ENCODE measurements around the gene LHFPL3.

Gene LHFPL3

DNA sequence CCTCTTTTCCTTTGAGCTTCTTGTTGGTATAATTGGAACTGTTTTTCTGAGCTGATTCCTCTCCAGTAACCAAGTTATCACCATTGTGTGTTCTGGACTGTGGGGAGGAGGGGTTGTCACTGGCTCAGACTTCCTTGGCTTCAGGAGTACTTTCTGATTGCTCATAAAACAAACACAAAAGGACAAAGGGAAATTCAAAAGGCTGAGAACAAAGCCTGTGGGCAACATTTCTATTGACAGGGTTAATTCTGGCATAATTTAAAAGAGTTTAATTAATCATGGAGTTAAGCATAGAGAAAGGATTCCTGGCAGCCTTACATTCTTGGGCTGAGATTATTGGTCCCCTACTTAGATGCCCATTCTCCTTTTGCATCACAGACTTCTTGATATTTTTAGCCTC is 462.7 kb downstream of the LHFPL3 start:
- in situ Hi-C loops (cut with HindIII; ENCODE audit: low pct_unique_long_range_greater_than_20kb, low sequenced_read_pairs) = no loop called here
- DNase-seq (ENCODE audit: low read depth in 1 of 2, low spot score in 1 of 2) = no peak
- no peak for TF ChIP-seq JUND (IDR thresholded peaks at IDR 0.05; ENCODE audit: low read depth)

DNA sequence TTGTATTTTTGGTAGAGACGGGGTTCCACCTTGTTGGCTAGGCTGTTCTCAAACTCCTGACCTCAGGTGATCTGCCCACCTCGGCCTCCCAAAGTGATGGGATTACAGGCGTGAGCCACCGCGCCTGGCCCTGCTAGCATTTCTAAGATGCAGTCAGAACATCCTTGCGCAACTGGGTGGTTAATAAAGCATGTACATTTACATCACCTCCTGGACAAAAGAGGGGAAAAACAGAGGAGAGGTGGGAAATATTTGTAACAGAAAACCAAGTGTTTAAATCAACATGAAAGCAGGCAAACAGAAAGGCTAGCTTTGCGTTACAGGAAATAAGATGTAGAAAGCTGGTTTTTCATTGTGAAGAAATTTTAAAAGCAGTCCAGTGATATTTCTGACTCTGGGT is 464.7 kb downstream of the LHFPL3 start:
- no peak for TF ChIP-seq JUND (IDR thresholded peaks at IDR 0.05; ENCODE audit: low read depth)
- in situ Hi-C loops (cut with HindIII; ENCODE audit: low pct_unique_long_range_greater_than_20kb, low sequenced_read_pairs) = no loop called here
- no peak for DNase-seq (ENCODE audit: low read depth in 1 of 2, low spot score in 1 of 2)

DNA sequence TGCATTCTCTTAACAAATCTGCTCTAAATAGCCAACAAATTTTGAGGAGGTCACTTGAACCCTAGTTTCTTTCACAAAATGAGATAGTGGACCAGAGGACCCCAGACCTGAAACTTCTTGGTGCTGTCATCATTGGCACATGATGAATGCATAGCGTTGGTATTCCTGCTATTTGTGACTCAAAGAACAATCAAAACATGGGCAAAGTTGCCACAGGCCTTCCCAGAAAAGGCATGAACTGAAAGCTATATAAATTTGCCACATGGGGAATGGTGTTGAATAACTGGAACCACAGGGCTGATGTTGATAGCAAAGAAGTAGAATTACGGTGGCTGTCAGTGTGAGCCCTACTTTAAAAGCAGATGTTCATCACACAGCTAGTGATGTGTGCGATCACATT is 465.8 kb downstream of the LHFPL3 start:
- in situ Hi-C loops (cut with HindIII; ENCODE audit: low pct_unique_long_range_greater_than_20kb, low sequenced_read_pairs) = no loop called here

DNA sequence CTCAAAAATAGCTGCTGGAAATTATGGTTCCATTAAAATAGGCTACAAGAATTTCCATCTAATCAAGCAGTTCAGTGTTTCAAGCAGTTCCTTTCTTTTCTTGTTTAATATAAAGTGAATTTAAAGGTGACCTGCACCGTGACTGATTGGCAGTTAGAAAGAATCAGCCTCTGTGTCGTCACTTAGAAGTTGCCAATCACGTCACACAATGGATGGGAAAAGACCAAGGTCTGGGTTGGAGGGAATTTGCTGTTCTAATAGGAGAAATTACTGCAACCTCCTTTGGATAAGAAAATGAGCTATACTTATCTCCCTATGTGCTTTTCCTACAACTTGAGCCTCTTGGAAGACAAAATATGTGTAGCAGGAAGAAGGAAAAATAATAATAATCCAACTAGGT is 466.2 kb downstream of the LHFPL3 start:
- in situ Hi-C loops (cut with HindIII; ENCODE audit: low pct_unique_long_range_greater_than_20kb, low sequenced_read_pairs) = no loop called here
- no peak for TF ChIP-seq JUND (IDR thresholded peaks at IDR 0.05; ENCODE audit: low read depth)
- no peak for DNase-seq (ENCODE audit: low read depth in 1 of 2, low spot score in 1 of 2)

More for the DNA sequence above, 465.8 kb downstream of the LHFPL3 start:
- TF ChIP-seq JUND (IDR thresholded peaks at IDR 0.05; ENCODE audit: low read depth) = no peak
- no peak for DNase-seq (ENCODE audit: low read depth in 1 of 2, low spot score in 1 of 2)

GRCh38 chr7:104795086-104795485 is 466.7 kb downstream of the LHFPL3 start:
- DNase-seq (ENCODE audit: low read depth in 1 of 2, low spot score in 1 of 2) = no peak
- in situ Hi-C loops (cut with HindIII; ENCODE audit: low pct_unique_long_range_greater_than_20kb, low sequenced_read_pairs) = no loop called here
- no peak for TF ChIP-seq JUND (IDR thresholded peaks at IDR 0.05; ENCODE audit: low read depth)

GRCh38 chr7:104795616-104796398 is 467.4 kb downstream of the LHFPL3 start:
- DNase-seq (ENCODE audit: low read depth in 1 of 2, low spot score in 1 of 2) = no peak
- TF ChIP-seq JUND (IDR thresholded peaks at IDR 0.05; ENCODE audit: low read depth) = no peak

GRCh38 chr7:104800307-104800706 is 471.9 kb downstream of the LHFPL3 start:
- no peak for DNase-seq (ENCODE audit: low read depth in 1 of 2, low spot score in 1 of 2)
- TF ChIP-seq JUND (IDR thresholded peaks at IDR 0.05; ENCODE audit: low read depth) = no peak
- in situ Hi-C loops (cut with HindIII; ENCODE audit: low pct_unique_long_range_greater_than_20kb, low sequenced_read_pairs) = no loop called here

More at GRCh38 chr7:104795616-104796398, 467.4 kb downstream of the LHFPL3 start:
- in situ Hi-C loops (cut with HindIII; ENCODE audit: low pct_unique_long_range_greater_than_20kb, low sequenced_read_pairs) = no loop called here

- TF ChIP-seq JUND (IDR thresholded peaks at IDR 0.05; ENCODE audit: low read depth) = no peak
- DNase-seq (ENCODE audit: low read depth in 1 of 2, low spot score in 1 of 2) = no peak
- in situ Hi-C loops (cut with HindIII; ENCODE audit: low pct_unique_long_range_greater_than_20kb, low sequenced_read_pairs) = no loop called here
Observed at GRCh38 chr7:104801022-104801421, 472.6 kb downstream of the LHFPL3 start.

DNA sequence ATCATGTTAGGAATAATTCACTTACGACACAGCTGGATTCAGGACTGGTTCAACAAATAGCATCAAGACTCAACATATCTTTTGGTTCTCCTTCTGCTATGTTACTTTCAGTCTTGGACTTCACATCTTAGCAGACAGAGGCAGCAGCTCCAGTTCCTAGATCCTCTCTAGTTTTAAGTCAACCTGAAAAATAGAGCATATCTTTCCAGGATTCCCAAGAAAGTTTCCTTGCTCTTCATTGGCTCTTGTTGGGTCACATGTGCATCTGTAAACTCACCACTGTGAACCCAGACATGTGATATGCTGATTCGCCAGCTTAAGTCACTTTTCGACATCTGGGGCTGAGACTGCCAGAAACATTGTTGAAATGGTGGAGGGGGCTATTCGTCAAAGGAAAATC is 475.5 kb downstream of the LHFPL3 start:
- DNase-seq (ENCODE audit: low read depth in 1 of 2, low spot score in 1 of 2) = no peak
- TF ChIP-seq JUND (IDR thresholded peaks at IDR 0.05; ENCODE audit: low read depth) = no peak
- in situ Hi-C loops (cut with HindIII; ENCODE audit: low pct_unique_long_range_greater_than_20kb, low sequenced_read_pairs) = no loop called here

DNA sequence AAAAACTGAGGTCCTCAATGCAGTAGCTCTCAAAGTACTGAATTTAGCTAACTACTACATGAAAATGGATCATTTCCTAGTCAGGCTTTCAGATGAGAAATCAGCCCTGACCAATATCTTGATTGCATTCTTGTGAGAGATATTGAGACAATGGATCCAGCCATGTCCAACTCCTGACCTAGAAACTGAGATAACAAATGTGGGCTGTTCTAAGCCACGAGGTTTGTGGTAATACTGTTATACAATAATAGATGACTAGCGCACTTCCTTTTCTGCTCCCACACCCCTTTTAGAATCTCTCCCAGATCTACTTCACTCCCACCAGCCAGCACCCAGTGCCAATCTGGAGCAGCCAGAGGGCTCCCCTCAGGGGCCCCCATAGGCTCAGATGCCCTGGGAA is 476.3 kb downstream of the LHFPL3 start:
- no peak for DNase-seq (ENCODE audit: low read depth in 1 of 2, low spot score in 1 of 2)
- TF ChIP-seq JUND (IDR thresholded peaks at IDR 0.05; ENCODE audit: low read depth) = no peak
- in situ Hi-C loops (cut with HindIII; ENCODE audit: low pct_unique_long_range_greater_than_20kb, low sequenced_read_pairs) = no loop called here

GRCh38 chr7:104805449-104806317 is 477.3 kb downstream of the LHFPL3 start:
- no peak for TF ChIP-seq JUND (IDR thresholded peaks at IDR 0.05; ENCODE audit: low read depth)
- in situ Hi-C loops (cut with HindIII; ENCODE audit: low pct_unique_long_range_greater_than_20kb, low sequenced_read_pairs) = no loop called here

DNA sequence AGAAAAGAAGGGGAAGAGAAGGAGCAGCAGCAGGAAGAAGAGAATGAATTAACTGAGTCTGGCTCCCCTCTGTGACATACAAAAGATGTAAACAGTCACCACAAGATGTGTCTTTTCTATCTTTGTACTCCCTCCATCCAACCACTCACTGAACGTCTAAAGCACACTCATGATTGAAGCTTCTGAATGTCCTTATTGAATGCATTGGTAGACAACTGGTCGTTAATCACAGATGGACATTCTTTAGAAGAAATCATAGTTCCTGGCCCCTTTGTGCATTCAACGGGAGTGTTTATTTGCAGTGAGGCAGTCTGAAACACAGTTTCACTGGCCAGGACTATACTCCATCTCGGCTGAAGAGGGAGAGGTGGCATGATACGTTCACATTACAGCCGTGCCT is 479.3 kb downstream of the LHFPL3 start:
- in situ Hi-C loops (cut with HindIII; ENCODE audit: low pct_unique_long_range_greater_than_20kb, low sequenced_read_pairs) = no loop called here
- DNase-seq (ENCODE audit: low read depth in 1 of 2, low spot score in 1 of 2) = no peak
- no peak for TF ChIP-seq JUND (IDR thresholded peaks at IDR 0.05; ENCODE audit: low read depth)

More at GRCh38 chr7:104805449-104806317, 477.3 kb downstream of the LHFPL3 start:
- no peak for DNase-seq (ENCODE audit: low read depth in 1 of 2, low spot score in 1 of 2)

GRCh38 chr7:104809906-104810305 is 481.5 kb downstream of the LHFPL3 start:
- in situ Hi-C loops (cut with HindIII; ENCODE audit: low pct_unique_long_range_greater_than_20kb, low sequenced_read_pairs) = no loop called here
- TF ChIP-seq JUND (IDR thresholded peaks at IDR 0.05; ENCODE audit: low read depth) = no peak
- DNase-seq (ENCODE audit: low read depth in 1 of 2, low spot score in 1 of 2) = no peak

All from T47D (cell line).